HG02588 (cell line): Measurements from ENCODE around the gene RNPEPL1.
"Not testable (repeated sequence)": the region's sequence is repeated elsewhere in the genome, so short reads cannot be mapped to it uniquely, and the experiment has no call there.

ENCODE experiments used
- ATAC-seq: cut with Tn5 transposase; IDR thresholded peaks from one replicate; pipeline ENCODE4 v1.9.1; 2021; ENCODE audit warnings: mild to moderate bottlenecking, moderate library complexity; ENCODE audit not compliant: unreplicated experiment

Gene RNPEPL1

GRCh38 chr2:240538031-240538780 is 30.1 kb upstream of the RNPEPL1 start:
- ATAC-seq: no peak

- ATAC-seq: not testable (repeated sequence)
Observed at GRCh38 chr2:240539101-240539500, 29.2 kb upstream of the RNPEPL1 start.

- no peak for ATAC-seq
Observed at GRCh38 chr2:240539906-240540305, 28.4 kb upstream of the RNPEPL1 start.

- no peak for ATAC-seq
Observed at GRCh38 chr2:240551288-240551687, 17.0 kb upstream of the RNPEPL1 start.

GRCh38 chr2:240551811-240552210 is 16.5 kb upstream of the RNPEPL1 start:
- ATAC-seq: no peak

- no peak for ATAC-seq
Observed at GRCh38 chr2:240553956-240554480, 14.3 kb upstream of the RNPEPL1 start.

GRCh38 chr2:240554767-240555493 is 13.4 kb upstream of the RNPEPL1 start:
- no peak for ATAC-seq

- no peak for ATAC-seq
Observed at GRCh38 chr2:240555541-240556250, 12.6 kb upstream of the RNPEPL1 start.

GRCh38 chr2:240556553-240557100 is 11.7 kb upstream of the RNPEPL1 start:
- no peak for ATAC-seq

GRCh38 chr2:240557101-240557751 is 11.1 kb upstream of the RNPEPL1 start:
- ATAC-seq: no peak

GRCh38 chr2:240557808-240558207 is 10.5 kb upstream of the RNPEPL1 start, which contains the start of gene ANKMY1:
TSS of gene ANKMY1 (minus strand) at chr2:240557988. CDS start at chr2:240557335, 653 bp downstream.
- ATAC-seq: no peak

GRCh38 chr2:240558236-240558761 is 10.0 kb upstream of the RNPEPL1 start:
- ATAC-seq: no peak

GRCh38 chr2:240559286-240559685 is 9.0 kb upstream of the RNPEPL1 start:
- ATAC-seq: no peak

GRCh38 chr2:240560084-240560479 is 8.2 kb upstream of the RNPEPL1 start, which contains the start of gene DUSP28:
TSS of gene DUSP28 (plus strand) at chr2:240560357. CDS start at chr2:240560685, 328 bp downstream.
- peak; percentile 56 for ATAC-seq

GRCh38 chr2:240560480-240561324 is 7.6 kb upstream of the RNPEPL1 start:
- peak; percentile 52 for ATAC-seq

- no peak for ATAC-seq
Observed at GRCh38 chr2:240561325-240561971, 6.8 kb upstream of the RNPEPL1 start.

GRCh38 chr2:240563231-240563630 is 5.1 kb upstream of the RNPEPL1 start:
- not testable (repeated sequence) for ATAC-seq

- ATAC-seq: no peak
Observed at GRCh38 chr2:240563951-240564560, 4.2 kb upstream of the RNPEPL1 start.
